ENCODE results near the gene MT1F. TPM values are rescaled to one million over a fixed set of nuclear protein-coding genes. Genes with fewer than 3 reads are reported as not detected.

Gene MT1F
- total and polyA plus RNA-seq, 2 experiments from 2014 or later: not detected

DNA sequence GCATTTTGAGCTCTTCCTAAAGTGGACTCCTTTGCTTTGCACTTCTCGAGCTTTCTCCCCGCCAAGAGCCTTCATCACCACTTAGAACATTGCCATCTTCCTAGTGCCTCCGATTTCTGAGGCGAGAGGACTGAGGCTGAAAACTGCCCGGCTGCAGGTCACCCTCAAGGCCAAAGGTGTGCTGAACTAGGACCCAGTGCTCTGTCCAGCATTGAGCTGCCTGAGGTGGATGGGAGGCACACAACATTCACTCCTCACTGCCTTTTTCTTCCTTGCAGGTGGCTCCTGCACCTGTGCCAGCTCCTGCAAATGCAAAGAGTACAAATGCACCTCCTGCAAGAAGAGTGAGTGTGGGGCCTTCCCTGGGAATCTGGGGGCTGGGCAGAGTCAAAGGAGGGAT lies 13.9 kb upstream of the MT1F start:
- DNase-seq (ENCODE audit: low read depth in 1 of 2, low spot score in 1 of 2): no peak
- H3K27ac ChIP-seq: no peak overlapping the region
- TF ChIP-seq, protein P1, sequence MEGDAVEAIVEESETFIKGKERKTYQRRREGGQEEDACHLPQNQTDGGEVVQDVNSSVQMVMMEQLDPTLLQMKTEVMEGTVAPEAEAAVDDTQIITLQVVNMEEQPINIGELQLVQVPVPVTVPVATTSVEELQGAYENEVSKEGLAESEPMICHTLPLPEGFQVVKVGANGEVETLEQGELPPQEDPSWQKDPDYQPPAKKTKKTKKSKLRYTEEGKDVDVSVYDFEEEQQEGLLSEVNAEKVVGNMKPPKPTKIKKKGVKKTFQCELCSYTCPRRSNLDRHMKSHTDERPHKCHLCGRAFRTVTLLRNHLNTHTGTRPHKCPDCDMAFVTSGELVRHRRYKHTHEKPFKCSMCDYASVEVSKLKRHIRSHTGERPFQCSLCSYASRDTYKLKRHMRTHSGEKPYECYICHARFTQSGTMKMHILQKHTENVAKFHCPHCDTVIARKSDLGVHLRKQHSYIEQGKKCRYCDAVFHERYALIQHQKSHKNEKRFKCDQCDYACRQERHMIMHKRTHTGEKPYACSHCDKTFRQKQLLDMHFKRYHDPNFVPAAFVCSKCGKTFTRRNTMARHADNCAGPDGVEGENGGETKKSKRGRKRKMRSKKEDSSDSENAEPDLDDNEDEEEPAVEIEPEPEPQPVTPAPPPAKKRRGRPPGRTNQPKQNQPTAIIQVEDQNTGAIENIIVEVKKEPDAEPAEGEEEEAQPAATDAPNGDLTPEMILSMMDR (IDR thresholded peaks at IDR 0.05; ENCODE audit: low read depth, low read length): peak; percentile 14
- H3K36me3 ChIP-seq: no peaks in the 10 kb centered on the region
- H3K27me3 ChIP-seq: peaks cover 100% of the 10 kb centered on the region
- H3K4me1 ChIP-seq (ENCODE audit: low read depth): peaks cover 5% of the 10 kb centered on the region
- no peaks in the 10 kb centered on the region for H3K9me3 ChIP-seq (ENCODE audit: low read depth)
- no peak overlapping the region for H3K4me3 ChIP-seq

GRCh38 chr16:56645311-56645710 lies 12.4 kb upstream of the MT1F start:
- no peaks in the 10 kb centered on the region for H3K36me3 ChIP-seq
- no peak overlapping the region for H3K4me3 ChIP-seq
- DNase-seq (ENCODE audit: low read depth in 1 of 2, low spot score in 1 of 2): no peak
- peaks cover 100% of the 10 kb centered on the region for H3K27me3 ChIP-seq
- H3K9me3 ChIP-seq (ENCODE audit: low read depth): no peaks in the 10 kb centered on the region
- no peak overlapping the region for H3K27ac ChIP-seq
- TF ChIP-seq, protein P1 (IDR thresholded peaks at IDR 0.05; ENCODE audit: low read depth, low read length): no peak
- peaks cover 5% of the 10 kb centered on the region for H3K4me1 ChIP-seq (ENCODE audit: low read depth)

DNA sequence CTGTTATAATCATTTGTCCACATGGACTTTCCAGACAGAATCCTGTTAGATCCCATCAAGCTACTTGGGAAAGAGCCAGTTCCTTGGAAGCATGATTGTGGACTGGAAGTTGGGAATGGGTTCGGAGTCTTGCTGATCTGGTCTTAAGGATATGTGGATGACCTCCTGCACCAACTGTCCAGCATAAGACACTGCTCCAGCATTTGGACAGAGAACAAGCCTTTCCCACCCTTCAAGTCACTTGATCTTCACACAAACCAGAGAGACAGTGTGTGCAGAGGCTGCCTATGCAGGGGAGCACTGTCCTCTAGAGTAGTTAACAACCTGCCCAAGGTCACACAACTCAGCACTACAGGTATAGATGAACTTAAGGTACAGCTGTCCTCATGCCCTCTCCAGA lies 11.9 kb upstream of the MT1F start:
- no peaks in the 10 kb centered on the region for H3K36me3 ChIP-seq
- peaks cover 5% of the 10 kb centered on the region for H3K4me1 ChIP-seq (ENCODE audit: low read depth)
- H3K9me3 ChIP-seq (ENCODE audit: low read depth): no peaks in the 10 kb centered on the region
- TF ChIP-seq, protein P1 (IDR thresholded peaks at IDR 0.05; ENCODE audit: low read depth, low read length): no peak
- no peak for DNase-seq (ENCODE audit: low read depth in 1 of 2, low spot score in 1 of 2)
- H3K27me3 ChIP-seq: peaks cover 100% of the 10 kb centered on the region
- H3K4me3 ChIP-seq: no peak overlapping the region
- no peak overlapping the region for H3K27ac ChIP-seq

DNA sequence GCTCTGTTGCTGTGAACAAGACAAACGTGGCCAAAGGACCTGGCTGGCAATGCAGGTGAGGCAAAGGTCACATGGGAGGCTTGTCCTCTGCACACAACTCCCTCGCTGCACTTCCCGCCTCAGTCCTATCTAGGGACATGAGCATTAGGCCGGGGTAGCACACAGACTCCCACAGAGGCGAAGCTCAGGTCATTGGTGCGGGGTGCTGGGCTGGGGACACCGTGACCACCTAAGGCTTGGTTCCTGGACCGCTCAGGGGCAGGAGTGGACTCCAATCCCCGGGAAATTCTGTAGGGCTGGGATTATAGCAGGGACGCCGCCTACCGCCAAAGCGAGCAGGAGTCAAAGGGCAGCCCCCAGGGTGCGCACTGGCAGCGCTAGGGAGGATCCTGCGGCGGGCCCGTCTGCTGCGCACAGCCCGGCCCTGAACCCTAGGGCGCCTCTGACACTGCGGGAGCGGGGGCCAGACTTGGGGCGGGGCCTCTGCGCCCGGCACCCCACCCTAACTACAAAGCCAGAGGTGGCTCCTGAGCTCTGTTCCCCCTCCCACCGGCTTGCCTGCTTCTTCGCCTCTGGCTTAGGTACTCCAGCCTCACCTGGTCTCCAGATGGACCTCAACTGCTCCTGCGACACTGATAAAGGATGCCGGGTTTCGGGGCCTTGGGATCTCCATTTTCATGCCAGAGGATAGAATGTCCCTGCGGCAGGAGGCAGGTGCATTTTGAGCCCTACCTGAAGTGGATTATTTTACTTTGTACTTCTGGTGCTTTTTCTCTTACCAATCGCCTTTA lies 9.9 kb upstream of the MT1F start:
- Histone ChIP-seq H3K27me3 (peaks cover 100% of the 10 kb centered on the region), H3K4me3 (no peak overlapping the region), H3K36me3 (no peaks in the 10 kb centered on the region), H3K4me1 (ENCODE audit: low read depth) (peaks cover 5% of the 10 kb centered on the region), H3K9me3 (ENCODE audit: low read depth) (no peaks in the 10 kb centered on the region), H3K27ac (no peak overlapping the region)
- no peak for DNase-seq (ENCODE audit: low read depth in 1 of 2, low spot score in 1 of 2)
- TF ChIP-seq, protein P1 (IDR thresholded peaks at IDR 0.05; ENCODE audit: low read depth, low read length): no peak

- Histone ChIP-seq H3K9me3 (ENCODE audit: low read depth) (no peaks in the 10 kb centered on the region), H3K36me3 (no peaks in the 10 kb centered on the region), H3K4me1 (ENCODE audit: low read depth) (no peaks in the 10 kb centered on the region), H3K27me3 (peaks cover 97% of the 10 kb centered on the region), H3K4me3 (no peak overlapping the region), H3K27ac (no peak overlapping the region)
- no peak for DNase-seq (ENCODE audit: low read depth in 1 of 2, low spot score in 1 of 2)
- TF ChIP-seq, protein P1 (IDR thresholded peaks at IDR 0.05; ENCODE audit: low read depth, low read length): no peak
Measured at GRCh38 chr16:56649271-56649670, 8.5 kb upstream of the MT1F start.
